HG03442 (cell line): Measurements from ENCODE around the gene ABCG1.

Experiments
- ATAC-seq: cut with Tn5 transposase; IDR thresholded peaks from one replicate; pipeline ENCODE4 v1.9.1; 2021; ENCODE audit warnings: mild to moderate bottlenecking, moderate library complexity; ENCODE audit not compliant: unreplicated experiment

Gene ABCG1

GRCh38 chr21:42341776-42342542 is 123.0 kb downstream of the ABCG1 start:
- no peak for ATAC-seq

GRCh38 chr21:42343101-42343500 is 124.2 kb downstream of the ABCG1 start:
- no peak for ATAC-seq

- ATAC-seq, result no peak
Observed at GRCh38 chr21:42343556-42343955, 124.6 kb downstream of the ABCG1 start.

GRCh38 chr21:42343963-42344510 is 125.1 kb downstream of the ABCG1 start:
- ATAC-seq, result no peak

- ATAC-seq, result no peak
Observed at GRCh38 chr21:42344631-42345030, 125.7 kb downstream of the ABCG1 start.

GRCh38 chr21:42346441-42346840 is 127.5 kb downstream of the ABCG1 start:
- ATAC-seq, result no peak
